HL-60 (cell line): Measurements from ENCODE around the gene INPP5E.
"Not testable (repeated sequence)": the region's sequence is repeated elsewhere in the genome, so short reads cannot be mapped to it uniquely, and the experiment has no call there.

Source experiments
- CTCF ChIP-seq: IDR thresholded peaks from one replicate; pipeline ENCODE4 v1.5.1; 2011; ENCODE audit warnings: low read length, control low read depth, inconsistent platforms; ENCODE audit not compliant: insufficient read depth
- GABPA ChIP-seq: IDR thresholded peaks from 2 replicates; pipeline ENCODE4 v1.6.1; 2012; ENCODE audit warnings: low read depth
- POLR2AphosphoS5 ChIP-seq: IDR thresholded peaks from 2 replicates; pipeline ENCODE4 v1.6.1; 2012; ENCODE audit warnings: low read depth
- REST ChIP-seq: IDR thresholded peaks from 2 replicates; pipeline ENCODE4 v1.6.1; 2012; ENCODE audit warnings: low read depth; ENCODE audit not compliant: insufficient replicate concordance
- SPI1 ChIP-seq: IDR thresholded peaks from 2 replicates; pipeline ENCODE4 v1.6.1; 2012; ENCODE audit warnings: low read depth, mild to moderate bottlenecking, borderline replicate concordance

DNA sequence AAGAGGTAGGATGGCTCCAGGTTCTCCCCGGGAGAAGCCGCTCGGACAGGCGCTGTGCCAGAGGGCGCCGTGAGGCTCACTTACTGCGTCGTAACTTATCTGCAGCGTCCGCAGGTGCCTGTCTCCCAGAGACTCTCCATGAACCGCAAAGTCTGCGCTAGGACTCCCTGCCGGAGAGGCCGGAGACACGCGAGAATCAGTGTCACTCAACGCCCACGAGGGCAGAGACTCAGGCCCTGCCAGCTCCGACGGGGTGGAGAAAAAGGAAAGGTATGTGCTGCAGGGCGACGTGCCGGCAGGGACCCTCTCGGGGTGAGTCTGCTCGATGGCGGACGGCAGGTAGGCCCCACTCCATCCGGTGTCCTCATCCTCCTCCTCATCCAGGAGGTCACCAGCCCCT is 32.6 kb downstream of the INPP5E start:
- not testable (repeated sequence) for TF ChIP-seq CTCF, SPI1, REST, POLR2AphosphoS5, GABPA
